COLO668 (cell line): Measurements from ENCODE around the gene PRSS56.

Source experiments
- DNase-seq: peaks from one replicate; lab custom pipeline; 2025; ENCODE audit not compliant: unreplicated experiment; lab: John Stamatoyannopoulos, UW

Gene PRSS56

GRCh38 chr2:232519581-232520438 lies at the start of gene PRSS56:
Gene PRSS56, plus strand, starts transcription at chr2:232520388. Its CDS starts 211 bp downstream, at chr2:232520599.
- DNase-seq: no peak

- peak; percentile 81 for DNase-seq
Measured at GRCh38 chr2:232473467-232473890, 46.7 kb upstream of the PRSS56 start.

- no peak for DNase-seq
Measured at GRCh38 chr2:232476045-232476444, 44.1 kb upstream of the PRSS56 start.

GRCh38 chr2:232476791-232477190 lies 43.4 kb upstream of the PRSS56 start:
- DNase-seq: no peak

GRCh38 chr2:232477751-232478510 lies 42.3 kb upstream of the PRSS56 start:
- DNase-seq: no peak

- no peak for DNase-seq
Measured at GRCh38 chr2:232478571-232479340, 41.4 kb upstream of the PRSS56 start.

GRCh38 chr2:232479341-232480200 lies 40.6 kb upstream of the PRSS56 start:
- no peak for DNase-seq

GRCh38 chr2:232480201-232481190 lies 39.7 kb upstream of the PRSS56 start:
- no peak for DNase-seq

- DNase-seq: no peak
Measured at GRCh38 chr2:232481322-232482140, 38.7 kb upstream of the PRSS56 start.

- DNase-seq: no peak
Measured at GRCh38 chr2:232482301-232483238, 37.6 kb upstream of the PRSS56 start.

- DNase-seq: no peak
Measured at GRCh38 chr2:232483311-232483922, 36.8 kb upstream of the PRSS56 start.

GRCh38 chr2:232483923-232484627 lies 36.1 kb upstream of the PRSS56 start:
- no peak for DNase-seq

GRCh38 chr2:232484628-232485347 lies 35.4 kb upstream of the PRSS56 start:
- no peak for DNase-seq

GRCh38 chr2:232485348-232485756 lies 34.8 kb upstream of the PRSS56 start:
- no peak for DNase-seq

- DNase-seq: no peak
Measured at GRCh38 chr2:232485757-232486557, 34.2 kb upstream of the PRSS56 start.
